Heart right ventricle (tissue), 16 donors: ENCODE measurements around the gene ACTN4. TPM values are rescaled to one million over a fixed set of nuclear protein-coding genes. Genes with fewer than 3 reads are reported as not detected.

ENCODE experiments used
- ATAC-seq, 8 donors: fragments of 200-7000 bp; cut with Tn5 transposase; one replicate each; pipeline ENCODE4 v1.9.1; 2020; ENCODE audit warnings: mild to moderate bottlenecking in 8 of 8, moderate library complexity in 8 of 8, moderate number of reproducible peaks in 1 of 8
- DNase-seq, 2 donors: peaks; one replicate each; pipeline ENCODE4 v3.0.0-alpha.2; 2020
- H3K27ac ChIP-seq, 10 donors: fragments of 200-600 bp; sonication (generic) in 2 of 10; one replicate each; pipeline versions ENCODE4 v1.5.0 to v1.8.0; 2020 to 2022; ENCODE audit warnings: mild to moderate bottlenecking in 3 of 10
- H3K27me3 ChIP-seq, 7 donors: fragments of 200-600 bp; one replicate each; pipeline ENCODE4 v1.8.0; 2021 to 2022; ENCODE audit warnings: mild to moderate bottlenecking in 2 of 7
- H3K36me3 ChIP-seq, 9 donors: fragments of 200-600 bp; sonication (generic) in 1 of 9; one replicate each; pipeline versions ENCODE4 v1.5.0 to v1.8.0; 2020 to 2022; ENCODE audit warnings: mild to moderate bottlenecking in 2 of 9
- H3K4me1 ChIP-seq, 9 donors: fragments of 200-600 bp; sonication (generic) in 1 of 9; one replicate each; pipeline versions ENCODE4 v1.5.0 to v1.8.0; 2020 to 2022; ENCODE audit warnings: mild to moderate bottlenecking in 4 of 9
- H3K4me3 ChIP-seq, 10 donors: fragments of 200-600 bp; sonication (generic) in 2 of 10; one replicate each; pipeline versions ENCODE4 v1.5.0 to v1.8.0; 2020 to 2022; ENCODE audit warnings: mild to moderate bottlenecking in 7 of 10, moderate library complexity in 2 of 10
- H3K9me3 ChIP-seq, 11 donors: fragments of 200-600 bp in 10 of 11; sonication (generic) in 2 of 11; one replicate each; pipeline versions ENCODE4 v1.5.0 to v1.8.0; 2013 to 2022; ENCODE audit warnings: mild to moderate bottlenecking in 2 of 11, control low read depth in 1 of 11, moderate library complexity in 1 of 11
- CTCF ChIP-seq, 9 donors: fragments of 200-600 bp; sonication (generic) in 2 of 9; IDR thresholded peaks; one replicate each; pipeline versions ENCODE4 v1.5.0 to v1.8.0; 2021 to 2022; ENCODE audit warnings: antibody characterized with exemption in 9 of 9, mild to moderate bottlenecking in 5 of 9, moderate library complexity in 1 of 9
- WGBS, 2 donors: extraction: QIAGEN DNeasy Blood & Tissue Kit; methylation state at CpG; one replicate each; pipeline ENCODE4 v1.1.7; 2013; ENCODE audit warnings: inconsistent platforms in 1 of 2; 5-methylcytosine and 5-hydroxymethylcytosine counted together
- intact Hi-C, 10 donors: fragments of 100-400 bp; cut with DNase I; formaldehyde crosslinking; loops; one replicate each; pipeline versions ENCODE4 v1.11.1 to v1.14.2; 2022
- polyA plus RNA-seq, 2 donors: library from polyadenylated mRNA; stranded (reverse); fragments of 200-250 nt; gene quantifications; one replicate each; pipeline ENCODE4 v1.2.3, GENCODE V29; 2013
- total RNA-seq, 10 donors: library from RNA; stranded (reverse); fragmentation: NEBNext Ultra II Directional in 3 of 10; extraction: Animal tissue kit (Norgen Biotek cat#: 25700) in 3 of 10; gene quantifications; one replicate each; pipeline versions ENCODE4 v1.2.1 to v1.2.4, GENCODE V29; 2021 to 2023
- donor health status: Arrhythmogenic right ventricular cardiomyopathy.
- donor health status: ischemic (EF 13 %, LVEDD 7.1; RV severe dilation, severe dysfunction).
- donor health status: healthy with polysubstance abuse.
- donor health status: DM: no; HTN: yes; CAD: no.
- donor health status: DM: no; HTN: no; CAD: no.
- donor health status: ischemic (EF 25% LVEDD 6.9; RV normal size, moderate dysfunction).
- donor health status: ischemic (EF 25% LVEDD 5.7; RV mildly dilated, moderate dysfunction).
- donor health status: healthy.
- donor health status: DM: yes; HTN: yes; CAD: no.
- donor health status: Ischemic cardiomyopathy.
- donor health status: ischemic (EF 35%, LVEDD 5.7; RV mildly dilated, moderate dysfunction).
- donor health status: nonischemic (EF 11% LVEDD 7.7; RV severe dilation, severe dysfunction).
- donor health status: DM: yes; HTN: yes; CAD: no.
- donor health status: PGD.
- donor health status: ischemic (EF 29% LVEDD 5.4; RV normal size, mild dysfunction).
- donor health status: nonischemic (EF 23%, LVEDD 6.1; RV moderate dilation, normal function).

Gene ACTN4
- total and polyA plus RNA-seq, 12 donors: 92.4 to 291 (median 149) TPM

GRCh38 chr19:38773469-38774177 lies 126.2 kb downstream of the ACTN4 start, which contains the start of gene LGALS7:
Gene LGALS7 (minus strand): TSS chr19:38773517. CDS start chr19:38773492, 25 bp downstream.
- WGBS, 2 donors: 81 to 84% methylated on average over 10 of the region's 14 CpGs
- TF ChIP-seq CTCF (IDR thresholded peaks at IDR 0.05): no peak
- H3K4me1 ChIP-seq: peaks cover 0 to 12% (median 6%) of the 10 kb centered on the region in 9 donors
- H3K9me3 ChIP-seq: no peaks in the 10 kb centered on the region
- no peaks in the 10 kb centered on the region for H3K36me3 ChIP-seq
- ATAC-seq (no peak), DNase-seq (no peak)
- no peak within 1 kb of the TSS for H3K4me3 ChIP-seq
- H3K27me3 ChIP-seq: peaks cover 0 to under 1% (median 0%) of the 10 kb centered on the region in 7 donors
- intact Hi-C loops: no loop called here
- no peak within 1 kb of the TSS for H3K27ac ChIP-seq

GRCh38 chr19:38774181-38774950 lies 126.9 kb downstream of the ACTN4 start:
- Histone ChIP-seq H3K9me3 (no peaks in the 10 kb centered on the region), H3K27me3 (peaks cover 0 to 4% (median 0%) of the 10 kb centered on the region in 7 donors), H3K27ac (no peak overlapping the region), H3K36me3 (no peaks in the 10 kb centered on the region), H3K4me1 (peaks cover 0 to 8% (median 5%) of the 10 kb centered on the region in 9 donors), H3K4me3 (no peak overlapping the region)
- TF ChIP-seq CTCF (IDR thresholded peaks at IDR 0.05): no peak
- intact Hi-C loops: no loop called here
- ATAC-seq: no peak
- DNase-seq: no peak
- 81 to 91% methylated on average over 13 of the region's 13 CpGs for WGBS, 2 donors

- intact Hi-C loops: loop anchor here in 1 of 10 donors (2.0 kb wide), 1 partner anchor 22 kb away; no protein-coding TSS in a partner anchor
Observed at GRCh38 chr19:38778733-38779132, 131.3 kb downstream of the ACTN4 start.

More at GRCh38 chr19:38778733-38779132, 131.3 kb downstream of the ACTN4 start:
- 52 to 62% methylated on average over 7 of the region's 7 CpGs for WGBS, 2 donors
- H3K9me3 ChIP-seq: no peaks in the 10 kb centered on the region
- H3K4me3 ChIP-seq: no peak overlapping the region
- no peaks in the 10 kb centered on the region for H3K36me3 ChIP-seq
- H3K27me3 ChIP-seq: peaks cover 0 to 11% (median 4%) of the 10 kb centered on the region in 7 donors
- no peaks in the 10 kb centered on the region for H3K4me1 ChIP-seq
- H3K27ac ChIP-seq: no peak overlapping the region
- ATAC-seq: no peak
- no peak for TF ChIP-seq CTCF (IDR thresholded peaks at IDR 0.05)
- no peak for DNase-seq
